Peyer's patch (tissue), 4 donors: ENCODE data around the gene GRAMD4.

Experiments
- CTCF ChIP-seq, 6 experiments: fragments of 450-650 bp in 4 of 6; fragments of 200-600 bp in 2 of 6; sonication (generic) in 1 of 6; IDR thresholded peaks; one replicate each; pipeline ENCODE4 v1.5.1; 2017 to 2019; ENCODE audit warnings: antibody characterized with exemption in 6 of 6, mild to moderate bottlenecking in 3 of 6, moderate library complexity in 1 of 6
- POLR2A ChIP-seq, 2 donors: fragments of 450-650 bp; IDR thresholded peaks; one replicate each; pipeline ENCODE4 v1.5.1; 2017; ENCODE audit warnings: antibody characterized with exemption in 2 of 2, mild to moderate bottlenecking in 2 of 2, moderate library complexity in 2 of 2

DNA sequence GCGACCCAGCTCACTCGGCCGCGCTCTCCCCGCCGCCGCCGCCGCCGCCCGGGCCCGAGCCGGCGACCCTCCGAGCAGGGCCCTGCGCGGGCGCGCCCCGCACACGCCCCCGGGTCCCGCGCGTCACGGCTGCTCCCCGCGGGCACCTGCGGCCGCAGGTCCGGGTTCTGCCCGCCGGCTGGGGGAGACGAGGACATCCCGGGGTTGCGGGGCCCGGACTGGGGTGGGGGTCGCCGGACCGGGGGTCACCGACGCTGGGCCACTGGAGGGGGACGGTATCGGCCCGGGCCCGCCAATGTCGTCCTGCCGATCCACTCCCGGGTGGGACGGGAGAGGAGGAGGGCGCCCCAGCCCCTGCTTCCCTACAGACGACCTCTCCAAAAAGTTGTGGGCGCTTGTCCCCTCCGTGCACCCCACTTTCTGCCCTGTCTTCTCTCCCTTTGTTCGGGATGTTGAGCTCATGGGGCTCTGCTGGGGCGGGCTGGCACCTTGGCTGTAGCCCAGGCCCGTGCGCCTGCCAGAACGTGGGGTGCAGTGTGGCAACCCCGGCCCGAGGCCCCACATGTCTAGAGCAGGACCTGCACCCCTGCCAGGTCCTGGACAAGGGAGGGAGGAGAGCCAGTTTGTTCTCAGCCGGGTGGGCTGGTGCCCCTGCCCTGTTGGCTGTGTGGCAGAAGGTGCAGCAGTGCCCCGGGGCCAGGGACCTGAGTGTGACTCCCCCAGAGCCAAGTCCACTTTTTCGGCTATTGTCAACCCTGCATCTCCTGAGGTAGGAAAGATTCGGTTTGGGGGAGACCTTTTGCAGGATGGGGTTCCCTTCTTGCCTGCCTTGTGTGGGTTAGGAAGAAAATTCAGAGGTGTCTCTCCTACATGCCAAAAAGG, 42.6 kb upstream of the GRAMD4 start:
- TF ChIP-seq POLR2A (IDR thresholded peaks at IDR 0.05) (no peak), CTCF (IDR thresholded peaks at IDR 0.05) (no peak)
